MM.1S (cell line): ENCODE results near the gene MAD1L1.

Experiments used
- DNase-seq: peaks from one replicate; pipeline ENCODE4 v3.0.0-alpha.2; 2015
- H2AFZ ChIP-seq: fragments of 300-600 bp; sonication (generic); 2 replicates; pipeline ENCODE4 v1.6.0; 2016; ENCODE audit warnings: antibody characterized with exemption, low read length
- H3F3A ChIP-seq: fragments of 300-600 bp; sonication (generic); 2 replicates; pipeline ENCODE4 v1.6.1; 2016; ENCODE audit warnings: mild to moderate bottlenecking, antibody characterized with exemption, low read length, moderate library complexity, mixed read lengths; ENCODE audit not compliant: insufficient read depth
- H3K27ac ChIP-seq: fragments of 300-600 bp; sonication (generic); 2 replicates; pipeline ENCODE4 v1.5.1; 2016; ENCODE audit warnings: mild to moderate bottlenecking, low read length
- H3K27me3 ChIP-seq: fragments of 300-600 bp; sonication (generic); replicated peaks from 2 replicates; pipeline ENCODE4 v1.6.0; 2016; ENCODE audit warnings: low read length; ENCODE audit not compliant: insufficient read depth
- H3K36me3 ChIP-seq: fragments of 300-600 bp; sonication (generic); replicated peaks from 2 replicates; pipeline ENCODE4 v1.6.1; 2016; ENCODE audit warnings: mild to moderate bottlenecking, low read length, mixed read lengths; ENCODE audit not compliant: insufficient read depth
- H3K4me1 ChIP-seq: fragments of 300-600 bp; sonication (generic); 2 replicates; pipeline ENCODE4 v1.6.1; 2016; ENCODE audit warnings: low read length, mixed read lengths
- H3K4me2 ChIP-seq: fragments of 300-600 bp; sonication (generic); 2 replicates; pipeline ENCODE4 v1.6.0; 2016; ENCODE audit warnings: low read depth, low read length
- H3K4me3 ChIP-seq: fragments of 300-600 bp; sonication (generic); 2 replicates; pipeline ENCODE4 v1.5.1; 2016; ENCODE audit warnings: low read length, mixed read lengths
- H3K79me2 ChIP-seq: fragments of 300-600 bp; sonication (generic); 2 replicates; pipeline ENCODE4 v1.6.1; 2016; ENCODE audit warnings: mixed run types, low read length, mixed read lengths
- H3K9ac ChIP-seq: fragments of 300-600 bp; sonication (generic); 2 replicates; pipeline ENCODE4 v1.6.1; 2016; ENCODE audit warnings: low read length, mixed read lengths
- H3K9me2 ChIP-seq: fragments of 300-600 bp; sonication (generic); replicated peaks from 2 replicates; pipeline ENCODE4 v1.6.1; 2016; ENCODE audit warnings: mild to moderate bottlenecking, low read length, mixed read lengths; ENCODE audit not compliant: insufficient read depth
- H3K9me3 ChIP-seq: fragments of 300-600 bp; sonication (generic); replicated peaks from 2 replicates; pipeline ENCODE4 v1.6.1; 2016; ENCODE audit warnings: mild to moderate bottlenecking, low read length, mixed read lengths; ENCODE audit not compliant: insufficient read depth
- H4K20me1 ChIP-seq: fragments of 300-600 bp; sonication (generic); 2 replicates; pipeline ENCODE4 v1.6.1; 2016; ENCODE audit warnings: mild to moderate bottlenecking, low read length, moderate library complexity, mixed read lengths; ENCODE audit not compliant: insufficient read depth
- EZH2 ChIP-seq: fragments of 300-600 bp; sonication (generic); optimal IDR thresholded peaks from 2 replicates; pipeline ENCODE3; 2017; ENCODE audit warnings: low read depth, mild to moderate bottlenecking, antibody characterized with exemption, low read length, mixed read lengths
- EZH2phosphoT487 ChIP-seq: fragments of 300-600 bp; sonication (generic); IDR thresholded peaks from 2 replicates; pipeline ENCODE4 v1.6.1; 2018; ENCODE audit warnings: antibody characterized with exemption, low read length
- TF ChIP-seq, protein P1 (sequence below): fragments of 300-600 bp; sonication (generic); IDR thresholded peaks from 2 replicates; pipeline ENCODE4 v1.5.1; 2016; ENCODE audit warnings: antibody characterized with exemption, low read length, mixed read lengths

The MAD1L1 gene

DNA sequence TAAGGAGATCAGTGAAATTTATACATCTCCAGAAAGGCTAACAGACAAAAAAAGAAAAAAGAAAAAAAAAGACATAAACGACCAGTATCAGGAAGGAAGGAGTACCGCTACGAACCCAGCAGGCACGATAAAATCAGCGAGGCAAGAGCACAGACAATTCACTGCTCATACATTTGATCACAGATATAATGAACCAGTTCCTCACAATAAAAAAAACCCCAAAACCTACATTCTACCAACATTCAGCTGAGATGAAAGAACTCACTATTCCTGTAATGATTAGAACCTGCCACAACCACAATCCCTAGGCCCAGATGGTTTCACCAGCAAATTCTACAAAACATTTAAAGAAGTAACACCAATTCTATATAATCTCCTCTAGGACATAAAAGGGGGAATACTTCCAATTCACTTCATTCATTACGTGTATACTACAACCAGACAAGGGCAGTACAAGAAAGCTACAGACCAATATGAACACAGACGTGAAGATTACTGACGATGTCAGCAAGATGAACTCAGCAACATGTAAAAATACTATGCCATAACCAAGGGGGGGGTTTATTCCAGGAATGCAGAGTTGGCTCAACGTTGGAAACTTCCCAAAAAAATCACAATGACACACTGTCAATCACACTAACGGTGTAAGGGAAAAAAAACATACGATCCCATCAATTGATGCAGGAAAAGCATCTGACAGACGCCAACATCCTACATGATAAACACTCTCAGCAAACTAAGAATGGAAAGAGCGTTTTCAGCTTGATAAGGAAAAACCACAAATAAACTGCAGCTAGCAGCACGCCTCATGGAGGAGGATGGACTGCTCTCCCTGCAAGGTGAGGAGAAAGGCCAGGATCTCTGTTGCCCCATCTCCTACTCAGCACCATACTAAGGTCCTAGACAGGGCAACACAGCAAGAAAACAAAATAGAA lies 306.5 kb downstream of the MAD1L1 start:
- Histone ChIP-seq H3K4me2 (no peak overlapping the region), H3K4me3 (no peak overlapping the region), H4K20me1 (no peaks in the 10 kb centered on the region), H3K9ac (no peak overlapping the region), H2AFZ (no peak overlapping the region), H3K27ac (no peak overlapping the region), H3K9me2 (no peaks in the 10 kb centered on the region), H3K79me2 (no peaks in the 10 kb centered on the region), H3F3A (no peaks in the 10 kb centered on the region), H3K27me3 (no peaks in the 10 kb centered on the region), H3K9me3 (no peaks in the 10 kb centered on the region), H3K36me3 (no peaks in the 10 kb centered on the region), H3K4me1 (no peaks in the 10 kb centered on the region)
- TF ChIP-seq EZH2phosphoT487 (no peak), EZH2 (no peak)
- TF ChIP-seq, protein P1, sequence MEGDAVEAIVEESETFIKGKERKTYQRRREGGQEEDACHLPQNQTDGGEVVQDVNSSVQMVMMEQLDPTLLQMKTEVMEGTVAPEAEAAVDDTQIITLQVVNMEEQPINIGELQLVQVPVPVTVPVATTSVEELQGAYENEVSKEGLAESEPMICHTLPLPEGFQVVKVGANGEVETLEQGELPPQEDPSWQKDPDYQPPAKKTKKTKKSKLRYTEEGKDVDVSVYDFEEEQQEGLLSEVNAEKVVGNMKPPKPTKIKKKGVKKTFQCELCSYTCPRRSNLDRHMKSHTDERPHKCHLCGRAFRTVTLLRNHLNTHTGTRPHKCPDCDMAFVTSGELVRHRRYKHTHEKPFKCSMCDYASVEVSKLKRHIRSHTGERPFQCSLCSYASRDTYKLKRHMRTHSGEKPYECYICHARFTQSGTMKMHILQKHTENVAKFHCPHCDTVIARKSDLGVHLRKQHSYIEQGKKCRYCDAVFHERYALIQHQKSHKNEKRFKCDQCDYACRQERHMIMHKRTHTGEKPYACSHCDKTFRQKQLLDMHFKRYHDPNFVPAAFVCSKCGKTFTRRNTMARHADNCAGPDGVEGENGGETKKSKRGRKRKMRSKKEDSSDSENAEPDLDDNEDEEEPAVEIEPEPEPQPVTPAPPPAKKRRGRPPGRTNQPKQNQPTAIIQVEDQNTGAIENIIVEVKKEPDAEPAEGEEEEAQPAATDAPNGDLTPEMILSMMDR: no peak
- no peak for DNase-seq

DNA sequence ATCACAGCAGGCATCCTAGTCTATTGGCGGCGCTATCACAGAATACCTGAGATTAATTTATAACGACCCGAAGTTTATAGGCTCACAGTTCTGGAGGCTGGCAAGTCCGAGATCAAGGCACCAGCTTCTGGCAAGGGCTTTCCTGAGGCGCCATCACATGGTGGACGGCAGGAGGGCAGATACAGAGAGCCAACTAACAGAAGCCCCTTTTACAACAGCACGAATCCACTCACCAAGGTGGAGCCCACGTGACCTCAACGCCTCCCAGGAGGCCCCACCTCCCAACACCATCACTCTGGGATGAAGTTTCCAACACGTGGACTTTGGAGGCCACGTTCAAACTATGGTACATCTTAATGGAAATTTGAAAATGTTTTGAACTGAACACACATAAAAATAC lies 307.4 kb downstream of the MAD1L1 start:
- no peak for DNase-seq
- Histone ChIP-seq H3K36me3 (no peaks in the 10 kb centered on the region), H3K27ac (no peak overlapping the region), H3K9ac (no peak overlapping the region), H3K4me1 (no peaks in the 10 kb centered on the region), H3K4me2 (no peak overlapping the region), H2AFZ (no peak overlapping the region), H3K27me3 (no peaks in the 10 kb centered on the region), H3K9me2 (no peaks in the 10 kb centered on the region), H3K79me2 (no peaks in the 10 kb centered on the region), H4K20me1 (no peaks in the 10 kb centered on the region), H3K9me3 (no peaks in the 10 kb centered on the region), H3K4me3 (no peak overlapping the region), H3F3A (no peaks in the 10 kb centered on the region)
- TF ChIP-seq, protein P1: no peak
- TF ChIP-seq EZH2phosphoT487 (no peak), EZH2 (no peak)

DNA sequence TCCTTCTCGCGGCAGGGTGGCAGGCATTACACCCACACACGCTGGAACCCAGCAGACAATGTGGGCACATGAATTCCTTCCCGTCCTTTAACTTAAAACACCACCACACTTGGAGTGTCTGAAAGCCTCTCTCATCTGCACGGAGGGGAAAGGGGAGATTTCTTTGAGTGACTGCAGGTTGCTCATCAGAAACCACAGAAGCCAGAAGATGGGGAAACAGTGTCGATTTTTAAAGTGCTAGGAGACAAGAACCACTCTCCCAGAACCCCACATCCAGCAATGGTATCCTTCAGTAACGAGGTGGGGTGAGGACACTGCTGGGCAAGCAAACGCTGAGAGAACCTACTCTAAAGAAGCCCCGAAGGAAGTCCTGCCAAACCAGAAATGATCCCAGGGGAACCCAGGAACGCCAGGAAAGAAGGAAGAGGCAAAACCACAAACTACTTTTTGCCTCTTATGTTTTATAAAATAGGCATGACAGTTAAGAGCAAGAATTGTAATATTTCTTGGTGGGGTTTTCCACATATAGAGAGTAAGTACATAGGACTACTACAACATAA lies 308.4 kb downstream of the MAD1L1 start:
- no peaks in the 10 kb centered on the region for H3F3A ChIP-seq
- no peak overlapping the region for H3K4me3 ChIP-seq
- no peaks in the 10 kb centered on the region for H3K27me3 ChIP-seq
- H3K4me1 ChIP-seq: no peaks in the 10 kb centered on the region
- no peak overlapping the region for H2AFZ ChIP-seq
- no peaks in the 10 kb centered on the region for H3K79me2 ChIP-seq
- no peak overlapping the region for H3K27ac ChIP-seq
- H3K9me3 ChIP-seq: no peaks in the 10 kb centered on the region
- DNase-seq: no peak
- no peak overlapping the region for H3K4me2 ChIP-seq
- H4K20me1 ChIP-seq: no peaks in the 10 kb centered on the region
- H3K9me2 ChIP-seq: no peaks in the 10 kb centered on the region
- no peaks in the 10 kb centered on the region for H3K36me3 ChIP-seq
- no peak for TF ChIP-seq EZH2phosphoT487
- TF ChIP-seq, protein P1: no peak
- TF ChIP-seq EZH2: no peak
- H3K9ac ChIP-seq: no peak overlapping the region
